Urinary bladder (tissue), 4 donors: ENCODE results near the gene SIPA1L2. TPM values are rescaled to one million over a fixed set of nuclear protein-coding genes. Genes with fewer than 3 reads are reported as not detected.
A peak's percentile ranks its signal among the peaks of the same experiment; 100 is the strongest.

Experiments used
- DNase-seq: peaks from one replicate; pipeline ENCODE4 v3.0.0-alpha.2; 2015; ENCODE audit errors: extremely low spot score
- H3K27ac ChIP-seq: one replicate; pipeline ENCODE4 v1.5.1; 2013; ENCODE audit warnings: low read depth, mild to moderate bottlenecking, moderate library complexity
- H3K36me3 ChIP-seq: one replicate; pipeline ENCODE4 v1.6.1; 2013; ENCODE audit warnings: mild to moderate bottlenecking, moderate library complexity; ENCODE audit not compliant: insufficient read depth
- H3K4me1 ChIP-seq: one replicate; pipeline ENCODE4 v1.6.1; 2013; ENCODE audit warnings: mild to moderate bottlenecking, moderate library complexity; ENCODE audit not compliant: insufficient read depth
- H3K4me3 ChIP-seq: one replicate; pipeline ENCODE4 v1.5.1; 2013; ENCODE audit warnings: low read depth, low read length
- WGBS: extraction: QIAGEN DNeasy Blood & Tissue Kit; methylation state at CpG from one replicate; pipeline ENCODE4 v1.1.7; 2013; 5-methylcytosine and 5-hydroxymethylcytosine counted together
- polyA plus RNA-seq: library from polyadenylated mRNA; stranded (reverse); fragments of 200-250 nt; gene quantifications from one replicate; pipeline ENCODE4 v1.2.3, GENCODE V29; 2013
- total RNA-seq: library from RNA; depleted of rRNA; stranded (reverse); fragments of >200 nt; gene quantifications from one replicate; pipeline ENCODE4 v1.2.3, GENCODE V29; 2014
- donor health status: healthy with polysubstance abuse.
- donor health status: healthy.

The SIPA1L2 gene
- total and polyA plus RNA-seq, 2 donors = 11.8 to 50.8 TPM

GRCh38 chr1:232630894-232631195, 912 bp upstream of the SIPA1L2 start:
- Histone ChIP-seq H3K4me3 (no peak overlapping the region), H3K4me1 (no peaks in the 10 kb centered on the region), H3K36me3 (no peaks in the 10 kb centered on the region), H3K27ac (peak overlapping the region; percentile 48)
- no peak for DNase-seq
- 5% methylated on average over 8 of the region's 8 CpGs for WGBS

DNA sequence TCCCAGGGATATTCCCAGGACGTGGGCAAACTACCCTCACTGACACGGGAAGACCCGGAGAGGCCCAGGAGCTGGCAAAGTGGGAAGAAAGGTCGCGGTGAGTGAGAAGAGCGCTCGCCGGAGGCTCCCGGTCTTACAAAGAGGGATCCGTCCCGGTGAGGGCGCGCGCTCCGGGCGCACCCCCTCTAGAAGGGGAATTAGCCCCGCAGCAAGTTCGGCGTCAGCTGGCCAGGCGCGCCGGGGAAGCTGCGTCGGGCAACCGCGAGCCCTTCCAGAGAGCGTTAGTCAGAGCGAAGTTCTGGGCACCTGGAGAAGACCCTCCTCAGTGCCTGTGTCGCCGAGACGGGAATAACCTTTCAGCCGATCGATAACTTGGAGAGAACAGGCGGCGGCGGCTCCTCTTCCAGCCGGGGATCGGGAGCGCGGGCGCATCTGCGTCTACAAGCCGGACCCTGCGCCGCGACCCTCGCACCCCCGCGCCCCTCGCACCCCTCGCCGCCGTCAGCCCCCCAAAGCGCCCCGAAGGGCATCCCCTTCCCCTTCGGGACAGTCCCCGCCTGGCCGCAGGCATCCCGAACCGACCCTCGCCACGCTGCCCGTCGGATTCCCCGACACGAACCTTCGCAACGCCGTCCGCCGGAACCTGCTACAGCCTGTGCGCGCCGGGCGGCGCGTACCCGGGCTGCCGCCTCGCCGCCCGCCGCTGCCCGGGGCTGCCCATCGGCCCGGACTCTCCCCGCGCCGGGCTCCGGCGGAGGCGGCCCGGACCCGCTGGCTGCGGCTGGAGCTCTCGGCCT, 485 bp downstream of the SIPA1L2 start:
- Histone ChIP-seq H3K36me3 (no peaks in the 10 kb centered on the region), H3K4me3 (peak overlapping the region; percentile 88), H3K27ac (peak overlapping the region; percentile 40), H3K4me1 (no peaks in the 10 kb centered on the region)
- whole genome bisulfite sequencing = under 1% methylated on average over 96 of the region's 96 CpGs
- no peak for DNase-seq

DNA sequence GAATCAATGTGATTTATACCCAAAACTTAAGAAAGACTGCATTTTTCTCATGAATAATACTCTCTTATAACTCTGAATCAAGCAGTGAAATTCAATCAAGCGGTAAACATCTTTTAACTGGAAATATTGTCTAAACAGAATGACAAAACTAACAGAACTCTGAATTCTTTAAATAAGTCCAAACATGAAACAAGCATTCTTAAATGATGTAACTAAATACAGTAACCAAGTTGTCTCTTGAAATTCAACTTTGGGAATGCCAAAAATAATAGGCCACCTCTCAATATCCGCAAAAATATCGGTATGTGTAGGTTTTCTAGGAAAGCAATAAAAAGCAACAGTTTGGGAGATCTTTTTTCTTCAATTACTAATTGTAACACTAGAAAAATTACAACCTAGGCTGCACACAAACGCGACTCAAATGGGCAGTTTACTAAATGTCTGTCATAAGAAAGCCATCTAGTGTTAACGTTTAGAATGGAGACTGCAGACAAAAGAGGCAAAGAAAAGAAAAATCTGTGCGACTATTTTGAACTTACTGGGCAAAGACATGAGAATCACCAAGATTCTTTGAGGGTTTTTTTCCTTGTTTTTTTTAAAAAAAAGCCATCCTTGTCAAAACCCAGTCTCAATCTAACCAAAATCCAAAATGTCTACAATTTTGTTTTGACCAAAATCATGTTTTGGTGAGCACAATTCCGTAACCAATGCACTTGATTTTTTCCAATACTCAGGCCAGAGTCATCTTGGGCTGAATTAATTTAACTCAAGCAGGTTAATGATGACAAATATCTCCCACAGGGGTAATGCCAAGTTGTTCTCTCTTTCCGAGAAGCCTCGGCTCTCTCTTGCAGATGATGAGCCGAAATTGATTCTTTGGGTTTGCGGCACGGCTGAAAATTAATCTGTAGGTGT, 1.3 kb downstream of the SIPA1L2 start:
- WGBS = 24% methylated on average over 13 of the region's 13 CpGs
- Histone ChIP-seq H3K36me3 (no peaks in the 10 kb centered on the region), H3K27ac (no peak overlapping the region), H3K4me1 (no peaks in the 10 kb centered on the region), H3K4me3 (peak overlapping the region; percentile 88)
- no peak for DNase-seq

DNA sequence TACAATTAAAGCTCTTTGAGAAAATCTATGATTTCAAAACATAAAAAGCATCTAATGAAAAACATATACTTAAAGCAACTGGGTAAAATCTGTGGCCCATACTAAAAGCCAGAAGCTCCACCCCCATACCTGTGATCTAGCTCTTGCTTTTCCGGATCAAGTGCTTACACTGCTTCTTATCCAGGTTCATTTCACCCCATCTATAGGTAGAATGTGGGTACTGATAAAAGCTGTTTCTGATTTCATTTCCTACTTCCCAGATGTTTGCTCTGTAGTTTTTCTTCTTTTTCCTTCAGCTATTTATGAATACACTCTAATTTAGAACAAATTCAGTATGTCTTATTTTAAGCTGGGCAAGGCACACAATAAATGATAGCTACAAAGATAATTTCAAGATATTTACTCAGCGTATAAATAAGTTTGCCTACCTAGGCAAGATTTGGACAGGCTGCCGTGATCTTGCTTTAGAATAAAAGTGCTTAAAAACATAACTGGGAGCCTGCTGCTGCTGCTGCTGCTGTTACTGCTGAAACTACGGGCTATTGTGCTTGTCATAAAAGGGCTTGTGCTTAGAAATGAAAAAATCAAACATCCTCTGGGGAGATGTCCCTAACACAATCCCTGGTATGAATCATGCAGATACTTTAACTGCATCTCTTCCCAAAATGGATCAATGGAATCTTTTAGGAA, 2.1 kb downstream of the SIPA1L2 start:
- 47% methylated on average over 4 of the region's 4 CpGs for WGBS
- Histone ChIP-seq H3K4me1 (no peaks in the 10 kb centered on the region), H3K4me3 (peak overlapping the region; percentile 17), H3K27ac (no peak overlapping the region), H3K36me3 (no peaks in the 10 kb centered on the region)
- DNase-seq = no peak

DNA sequence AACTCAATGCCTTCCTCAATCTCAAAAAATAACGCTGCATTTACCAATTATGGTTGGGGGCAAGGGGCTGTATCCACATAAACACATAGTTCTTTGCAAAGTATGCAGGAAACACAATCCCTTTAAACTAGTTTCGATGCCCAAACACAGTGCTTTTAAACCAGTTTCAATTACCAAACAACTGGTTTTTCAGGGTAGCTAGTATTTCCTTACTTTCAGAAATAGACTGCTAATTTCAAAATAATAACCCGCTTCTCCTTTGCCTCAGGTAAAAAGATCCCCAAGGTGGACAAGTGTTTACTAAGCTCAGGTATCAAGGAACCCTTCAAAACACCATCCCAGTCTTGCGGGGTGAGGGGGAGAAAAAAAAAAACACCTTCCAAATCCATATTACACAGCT, 2.8 kb downstream of the SIPA1L2 start:
- H3K4me3 ChIP-seq = no peak overlapping the region
- H3K27ac ChIP-seq = no peak overlapping the region
- 79% methylated on average over 4 of the region's 4 CpGs for WGBS
- no peaks in the 10 kb centered on the region for H3K4me1 ChIP-seq
- no peaks in the 10 kb centered on the region for H3K36me3 ChIP-seq
- no peak for DNase-seq

GRCh38 chr1:232626452-232626851, 3.5 kb downstream of the SIPA1L2 start:
- WGBS = 76% methylated on average over 2 of the region's 2 CpGs

DNA sequence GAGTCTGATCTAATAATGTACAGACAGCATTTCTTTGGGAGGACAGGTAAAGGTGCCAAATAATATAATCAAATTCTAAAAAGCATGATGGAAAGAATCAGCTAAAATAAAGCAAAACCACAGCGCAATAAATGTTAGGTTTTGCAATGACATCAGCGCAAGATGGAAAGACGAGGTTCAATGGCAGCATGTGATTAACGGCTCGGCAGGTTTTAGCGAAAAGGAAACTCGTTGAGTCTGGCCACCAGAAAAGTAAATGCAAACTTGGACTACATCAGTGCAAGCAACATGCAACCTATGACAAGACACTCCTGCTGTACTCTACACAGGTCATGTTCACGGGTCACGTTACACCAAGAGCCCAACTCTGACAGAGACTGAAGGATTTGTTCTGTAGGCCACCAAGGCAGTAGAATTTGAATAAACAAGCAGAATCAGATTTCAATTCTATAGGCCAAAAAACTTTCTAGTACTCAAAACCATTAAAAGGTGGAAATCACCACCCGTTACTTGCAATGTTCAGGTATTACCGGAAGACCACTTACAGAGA, 4.5 kb downstream of the SIPA1L2 start:
- Histone ChIP-seq H3K36me3 (no peaks in the 10 kb centered on the region), H3K27ac (no peak overlapping the region), H3K4me1 (no peaks in the 10 kb centered on the region), H3K4me3 (no peak overlapping the region)
- WGBS = 96% methylated on average over 11 of the region's 11 CpGs
- no peak for DNase-seq

More at GRCh38 chr1:232626452-232626851, 3.5 kb downstream of the SIPA1L2 start:
- H3K36me3 ChIP-seq = no peaks in the 10 kb centered on the region
- DNase-seq = no peak
- no peaks in the 10 kb centered on the region for H3K4me1 ChIP-seq
- no peak overlapping the region for H3K4me3 ChIP-seq
- H3K27ac ChIP-seq = no peak overlapping the region

GRCh38 chr1:232624546-232625281, 5.2 kb downstream of the SIPA1L2 start:
- WGBS = 76% methylated on average over 7 of the region's 7 CpGs
- H3K36me3 ChIP-seq = no peaks in the 10 kb centered on the region
- H3K4me3 ChIP-seq = no peak overlapping the region
- H3K27ac ChIP-seq = no peak overlapping the region
- H3K4me1 ChIP-seq = no peaks in the 10 kb centered on the region
- DNase-seq = no peak

DNA sequence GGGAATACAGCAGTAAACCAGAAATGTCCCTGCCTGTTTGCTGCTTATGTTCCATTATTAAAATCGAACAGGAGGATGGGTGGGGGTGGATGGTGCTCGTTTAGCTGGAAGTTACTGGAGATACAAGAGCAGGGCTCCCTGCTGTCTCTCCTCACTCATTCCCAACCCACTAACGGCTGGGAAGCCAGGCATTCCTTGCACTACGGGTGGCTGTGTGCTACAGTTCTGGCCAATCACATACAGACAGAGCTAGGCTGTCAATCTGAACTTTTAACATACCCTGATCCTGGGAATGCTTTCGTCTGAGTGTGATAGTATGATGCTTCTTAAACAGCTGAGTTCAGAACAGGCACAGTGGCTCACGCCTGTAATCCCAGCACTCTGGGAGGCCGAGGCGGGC, 7.0 kb downstream of the SIPA1L2 start:
- H3K27ac ChIP-seq = no peak overlapping the region
- H3K4me1 ChIP-seq = no peaks in the 10 kb centered on the region
- H3K4me3 ChIP-seq = no peak overlapping the region
- no peaks in the 10 kb centered on the region for H3K36me3 ChIP-seq
- DNase-seq = no peak
- WGBS = 78% methylated on average over 8 of the region's 8 CpGs

- Histone ChIP-seq H3K36me3 (no peaks in the 10 kb centered on the region), H3K27ac (no peak overlapping the region), H3K4me1 (no peaks in the 10 kb centered on the region), H3K4me3 (no peak overlapping the region)
- no peak for DNase-seq
- WGBS = 60% methylated on average over 2 of the region's 2 CpGs
Observed at GRCh38 chr1:232622378-232622777, 7.6 kb downstream of the SIPA1L2 start.

GRCh38 chr1:232621050-232621449, 8.9 kb downstream of the SIPA1L2 start:
- Histone ChIP-seq H3K27ac (no peak overlapping the region), H3K4me1 (no peaks in the 10 kb centered on the region), H3K36me3 (no peaks in the 10 kb centered on the region), H3K4me3 (no peak overlapping the region)
- DNase-seq = no peak
- 84% methylated on average over 3 of the region's 3 CpGs for WGBS

DNA sequence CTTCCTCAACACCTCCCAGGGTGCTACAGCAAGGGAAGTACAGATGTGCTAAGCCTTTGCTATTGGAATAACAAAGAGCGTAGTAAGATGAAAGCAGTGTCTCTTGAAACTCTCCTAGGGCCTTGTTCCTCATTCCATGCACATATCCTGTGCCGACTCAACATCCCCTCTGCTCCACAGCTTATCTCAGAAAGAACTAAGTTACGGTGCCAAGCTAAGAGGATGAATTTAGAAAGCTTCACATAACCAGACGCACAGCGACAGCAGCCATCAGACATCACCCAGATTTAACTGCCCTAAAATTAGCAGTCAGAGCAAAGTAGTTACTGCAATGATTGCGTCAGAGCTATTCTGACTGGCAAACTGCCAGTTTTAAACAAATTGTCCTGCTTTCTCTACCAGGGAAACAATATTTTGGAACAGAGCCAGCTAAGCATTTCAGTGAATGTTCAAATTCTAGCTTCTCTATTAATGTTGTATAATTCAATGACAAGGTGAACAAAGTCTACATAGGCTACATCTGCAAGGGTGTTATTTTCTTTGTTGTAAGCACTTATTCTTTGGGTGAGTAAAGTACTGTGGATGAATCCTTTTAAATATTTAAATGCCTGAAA, 9.5 kb downstream of the SIPA1L2 start:
- DNase-seq = peak; percentile 86
- Histone ChIP-seq H3K36me3 (no peaks in the 10 kb centered on the region), H3K4me1 (no peaks in the 10 kb centered on the region), H3K4me3 (no peak overlapping the region), H3K27ac (no peak overlapping the region)
- 15% methylated on average over 6 of the region's 6 CpGs for WGBS
